Measurements from ENCODE around the gene ITGAD. TPM values are rescaled to one million over a fixed set of nuclear protein-coding genes. Genes with fewer than 3 reads are reported as not detected.

The ITGAD gene
- total and polyA plus RNA-seq, 2 of the 8 experiments (the other 6 are each of a cell fraction or from before 2014, with no cell fraction given), result 0.06 TPM; not detected in 1

GRCh38 chr16:31436221-31437045 lies 43.3 kb downstream of the ITGAD start (continued):
- no peak for TF ChIP-seq KDM4A (IDR thresholded peaks at IDR 0.05; ENCODE audit: low read depth, low read length, severe bottlenecking)
- no peak for TF ChIP-seq SAP30 (IDR thresholded peaks at IDR 0.05; ENCODE audit: insufficient read depth, insufficient replicate concordance, low read length)
- no peak for TF ChIP-seq SIRT6 (IDR thresholded peaks at IDR 0.05; ENCODE audit: low read length)
- no peak for TF ChIP-seq BRCA1 (IDR thresholded peaks at IDR 0.05; ENCODE audit: low read depth, low read length)
- TF ChIP-seq CHD7 (IDR thresholded peaks at IDR 0.05; ENCODE audit: insufficient replicate concordance, low read length), result no peak
- no peak for TF ChIP-seq CBX8 (IDR thresholded peaks at IDR 0.05; ENCODE audit: borderline replicate concordance, low read depth, low read length)

Measured in H1 (cell line).